ENCODE results near the gene CEP44. TPM values are rescaled to one million over a fixed set of nuclear protein-coding genes. Genes with fewer than 3 reads are reported as not detected.

The CEP44 gene
- total and polyA plus RNA-seq, 10 of the 15 experiments (the other 5 are each of a cell fraction or from before 2014, with no cell fraction given), result 7.6 to 19.8 (median 14.2) TPM

- TF ChIP-seq KAT2A (conservative IDR thresholded peaks at IDR 0.05; ENCODE audit: control insufficient read depth, low read depth, low read length) (no peak), CBX3 (IDR thresholded peaks at IDR 0.05; ENCODE audit: borderline replicate concordance, low read depth) (no peak), HDAC2 (IDR thresholded peaks at IDR 0.05) (no peak), GATAD2B (conservative IDR thresholded peaks at IDR 0.05; ENCODE audit: low read depth) (no peak), MAX (IDR thresholded peaks at IDR 0.05; ENCODE audit: low read depth, low read length) (no peak)
These were observed 1.8 kb upstream of the CEP44 start (continued) for GRCh38 chr4:174281901-174282300.

DNA sequence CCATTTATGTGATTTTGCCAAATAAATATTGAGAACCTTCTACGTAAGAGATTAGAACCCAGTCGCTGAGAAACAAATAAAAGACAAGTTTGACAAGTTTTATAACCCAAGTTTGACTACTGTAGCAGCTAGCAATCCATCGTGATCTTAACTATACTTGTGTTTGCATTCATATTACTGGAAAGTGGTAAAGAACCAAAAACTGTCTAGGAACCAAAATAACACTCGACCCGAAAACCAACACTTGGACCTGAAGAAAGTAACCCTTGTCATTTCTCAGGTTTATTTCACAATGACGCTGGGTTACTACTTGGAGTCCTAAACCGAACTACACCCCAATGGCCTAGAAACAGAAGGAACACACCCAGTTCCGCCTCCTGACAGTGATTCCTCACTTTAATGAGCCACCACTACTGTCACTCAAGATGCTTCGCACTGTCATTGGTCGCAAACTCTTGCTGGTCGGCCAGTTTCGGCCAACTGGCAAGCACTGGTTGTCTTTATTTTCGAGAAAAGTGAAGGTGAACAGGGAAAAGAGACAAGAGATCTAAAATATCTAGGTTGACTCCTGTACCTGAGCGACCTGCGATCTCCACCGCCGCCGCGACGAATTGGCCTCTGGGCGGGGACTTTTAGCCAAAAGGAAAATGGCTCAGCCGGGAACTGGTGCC is 740 bp upstream of the CEP44 start:
- no peaks in the 10 kb centered on the region for H3K36me3 ChIP-seq (ENCODE audit: control insufficient read depth in 2 of 2, insufficient read depth in 2 of 2, low read length in 1 of 2)
- H3K9me3 ChIP-seq (replicated peaks; ENCODE audit: control insufficient read depth, insufficient read depth, low read length), result peaks cover 4% of the 10 kb centered on the region; the same call in 2 of the 3 replicates
- ATAC-seq (peak; percentile 96), DNase-seq (ENCODE audit: low read depth, low spot score) (peak; percentile 86), FAIRE-seq (peak; percentile 95)
- in situ Hi-C loops (cut with MboI), result loop anchor here (10.0 kb wide), 1 partner anchor 642 kb away; no protein-coding TSS in a partner anchor
- no peaks in the 10 kb centered on the region for H3K27me3 ChIP-seq (replicated peaks in 1 of 2; ENCODE audit: control insufficient read depth in 2 of 2, insufficient read depth in 2 of 2, low read length in 1 of 2)
- no peaks in the 10 kb centered on the region for H4K20me1 ChIP-seq (ENCODE audit: control insufficient read depth, insufficient read depth)
- peak overlapping the region; percentile 61; the same call in 1 of the 2 replicates for H3K4me2 ChIP-seq (ENCODE audit: control insufficient read depth, insufficient read depth)
- peak overlapping the region; percentile 99 for H3K27ac ChIP-seq (ENCODE audit: control insufficient read depth, insufficient read depth)
- ChIA-PET RAD21 (ENCODE audit: unreplicated experiment) (interaction anchor here (1.0 to 1.3 kb wide), 2 partner anchors 23 to 36 kb away, joined by 4 read pairs; no protein-coding TSS in a partner anchor), POLR2A (interaction anchor here (1.3 to 4.0 kb wide), 5 partner anchors 13 to 42 kb away, joined by 3 to 21 read pairs (median 8); no protein-coding TSS in a partner anchor), CTCF (interaction anchor here (1.0 to 2.4 kb wide), 5 partner anchors 10 to 63 kb away, joined by 3 to 9 read pairs (median 7); no protein-coding TSS in a partner anchor), SMC1A (ENCODE audit: uncharacterized antibody, unreplicated experiment) (interaction anchor here (1.3 to 2.3 kb wide), 4 partner anchors 13 to 20 kb away, joined by 3 to 20 read pairs (median 10); no protein-coding TSS in a partner anchor)
- under 1% methylated on average over 22 of the region's 22 CpGs for WGBS (ENCODE audit: insufficient coverage, insufficient replicate concordance, low lambda C conversion rate, missing lambda C conversion rate)
- H3K4me1 ChIP-seq (ENCODE audit: control insufficient read depth, insufficient read depth, low read length), result peaks cover 7% of the 10 kb centered on the region; the same call in 1 of the 2 replicates
- intact Hi-C loops (cut with micrococcal nuclease; ENCODE audit: unreplicated experiment), result loop anchor here (5.0 kb wide), 1 partner anchor 911 kb away; the partner anchor contains the start of gene SAP30
- peak overlapping the region; percentile 98 for H2AFZ ChIP-seq (ENCODE audit: control insufficient read depth, low read depth, low read length)
- H3K79me2 ChIP-seq (ENCODE audit: control insufficient read depth, insufficient read depth, low read length), result peaks cover 58% of the 10 kb centered on the region
- H3K9ac ChIP-seq (ENCODE audit: control insufficient read depth, insufficient read depth, low read length), result peak overlapping the region; percentile 97
- BruUV-seq (replicated peaks), result TSS peak; percentile 82
- H3K4me3 ChIP-seq, result peak overlapping the region; percentile 96
- TF ChIP-seq DPF2 (IDR thresholded peaks at IDR 0.05), result peak; percentile 76
- TF ChIP-seq BACH1 (IDR thresholded peaks at IDR 0.05; ENCODE audit: borderline replicate concordance), result peak; percentile 57; the same call in 1 of the 2 replicates
- TF ChIP-seq ZBED1 (IDR thresholded peaks at IDR 0.05; ENCODE audit: borderline replicate concordance), result no peak
- TF ChIP-seq ZNF622 (IDR thresholded peaks at IDR 0.05), result no peak
- no peak for TF ChIP-seq SMAD1 (IDR thresholded peaks at IDR 0.05; ENCODE audit: low read depth, partially characterized antibody)
- no peak for TF ChIP-seq CHD1 (IDR thresholded peaks at IDR 0.05; ENCODE audit: low read depth, low read length)
- peak; percentile 88 for TF ChIP-seq IRF3 (IDR thresholded peaks at IDR 0.05)
- peak; percentile 99 for TF ChIP-seq PKNOX1 (IDR thresholded peaks at IDR 0.05)
- TF ChIP-seq TARDBP (IDR thresholded peaks at IDR 0.05; ENCODE audit: borderline replicate concordance), result no peak
- TF ChIP-seq, protein P1, sequence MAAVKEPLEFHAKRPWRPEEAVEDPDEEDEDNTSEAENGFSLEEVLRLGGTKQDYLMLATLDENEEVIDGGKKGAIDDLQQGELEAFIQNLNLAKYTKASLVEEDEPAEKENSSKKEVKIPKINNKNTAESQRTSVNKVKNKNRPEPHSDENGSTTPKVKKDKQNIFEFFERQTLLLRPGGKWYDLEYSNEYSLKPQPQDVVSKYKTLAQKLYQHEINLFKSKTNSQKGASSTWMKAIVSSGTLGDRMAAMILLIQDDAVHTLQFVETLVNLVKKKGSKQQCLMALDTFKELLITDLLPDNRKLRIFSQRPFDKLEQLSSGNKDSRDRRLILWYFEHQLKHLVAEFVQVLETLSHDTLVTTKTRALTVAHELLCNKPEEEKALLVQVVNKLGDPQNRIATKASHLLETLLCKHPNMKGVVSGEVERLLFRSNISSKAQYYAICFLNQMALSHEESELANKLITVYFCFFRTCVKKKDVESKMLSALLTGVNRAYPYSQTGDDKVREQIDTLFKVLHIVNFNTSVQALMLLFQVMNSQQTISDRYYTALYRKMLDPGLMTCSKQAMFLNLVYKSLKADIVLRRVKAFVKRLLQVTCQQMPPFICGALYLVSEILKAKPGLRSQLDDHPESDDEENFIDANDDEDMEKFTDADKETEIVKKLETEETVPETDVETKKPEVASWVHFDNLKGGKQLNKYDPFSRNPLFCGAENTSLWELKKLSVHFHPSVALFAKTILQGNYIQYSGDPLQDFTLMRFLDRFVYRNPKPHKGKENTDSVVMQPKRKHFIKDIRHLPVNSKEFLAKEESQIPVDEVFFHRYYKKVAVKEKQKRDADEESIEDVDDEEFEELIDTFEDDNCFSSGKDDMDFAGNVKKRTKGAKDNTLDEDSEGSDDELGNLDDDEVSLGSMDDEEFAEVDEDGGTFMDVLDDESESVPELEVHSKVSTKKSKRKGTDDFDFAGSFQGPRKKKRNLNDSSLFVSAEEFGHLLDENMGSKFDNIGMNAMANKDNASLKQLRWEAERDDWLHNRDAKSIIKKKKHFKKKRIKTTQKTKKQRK (IDR thresholded peaks at IDR 0.05; ENCODE audit: low read depth, low read length), result peak; percentile 76; the same call in 1 of the 2 replicates
